Esophagus squamous epithelium (tissue), 4 donors: Measurements from ENCODE around the gene MUC4.

Experiments
- CTCF ChIP-seq, 6 experiments: fragments of 450-650 bp in 4 of 6; fragments of 200-600 bp in 2 of 6; sonication (generic) in 2 of 6; IDR thresholded peaks; one replicate each; pipeline ENCODE4 v1.5.1; 2016 to 2019; ENCODE audit warnings: antibody characterized with exemption in 6 of 6, mild to moderate bottlenecking in 4 of 6, moderate library complexity in 4 of 6
- POLR2A ChIP-seq, 4 donors: fragments of 450-650 bp; IDR thresholded peaks; one replicate each; pipeline ENCODE4 v1.6.1; 2017; ENCODE audit warnings: antibody characterized with exemption in 4 of 4, mild to moderate bottlenecking in 4 of 4, moderate library complexity in 3 of 4

- no peak for TF ChIP-seq CTCF (IDR thresholded peaks at IDR 0.05)
- no peak for TF ChIP-seq POLR2A (IDR thresholded peaks at IDR 0.05)
Observed at GRCh38 chr3:195748661-195749060, 63.1 kb downstream of the MUC4 start.
